WTC11 (cell line): ENCODE results near the gene DGKH. TPM values are rescaled to one million over a fixed set of nuclear protein-coding genes. Genes with fewer than 3 reads are reported as not detected.

Experiments
- ATAC-seq: fragments of 200-7000 bp; cut with Tn5 transposase; 2 replicates; pipeline ENCODE4 v1.10.0; 2021; ENCODE audit warnings: mild to moderate bottlenecking, moderate library complexity
- CTCF ChIA-PET: fragments of 300-600 bp; sonication (Branson Sonifier 250); formaldehyde crosslinking; loops from one replicate; lab custom pipeline; 2021; ENCODE audit warnings: antibody characterized with exemption; lab: Charles Lee
- POLR2A ChIA-PET: fragments of 350-600 bp; sonication (Branson Sonifier 250); formaldehyde crosslinking; loops from one replicate; lab custom pipeline; 2021; ENCODE audit warnings: antibody characterized with exemption; lab: Charles Lee
- DNase-seq: peaks from one replicate; pipeline ENCODE4 v3.0.0; 2021; ENCODE audit warnings: low spot score
- H3K27ac Mint-ChIP-seq: 2 replicates; pipeline ENCODE4 v1.8.0; 2021; ENCODE audit warnings: mixed read lengths
- H3K27me3 Mint-ChIP-seq: 2 replicates; pipeline ENCODE4 v1.8.0; 2021; ENCODE audit warnings: low read depth, mild to moderate bottlenecking, moderate library complexity, mixed read lengths
- H3K36me3 Mint-ChIP-seq: 2 replicates; pipeline ENCODE4 v1.8.0; 2021; ENCODE audit warnings: mixed read lengths
- H3K4me1 Mint-ChIP-seq: 2 replicates; pipeline ENCODE4 v1.8.0; 2022; ENCODE audit warnings: mixed read lengths
- H3K4me3 Mint-ChIP-seq: 2 replicates; pipeline ENCODE4 v1.8.0; 2021; ENCODE audit warnings: mild to moderate bottlenecking, moderate library complexity, mixed read lengths
- H3K9me3 Mint-ChIP-seq: 2 replicates; pipeline ENCODE4 v1.8.0; 2021; ENCODE audit warnings: mixed read lengths
- ARID4B ChIP-seq: sonication (generic); formaldehyde crosslinking; IDR thresholded peaks from 2 replicates; pipeline ENCODE4 v1.8.0; 2023; ENCODE audit warnings: missing genetic modification reagents, mild to moderate bottlenecking, borderline replicate concordance
- CDX4 ChIP-seq: fragments of 250-450 bp; sonication (Bioruptor Pico); IDR thresholded peaks from 2 replicates; pipeline ENCODE4 v1.9.0; 2021; ENCODE audit warnings: moderate library complexity, mild to moderate bottlenecking, inconsistent platforms, borderline replicate concordance
- ERG ChIP-seq: fragments of 250-450 bp; sonication (Bioruptor Pico); IDR thresholded peaks from 2 replicates; pipeline ENCODE4 v1.8.0; 2021; ENCODE audit warnings: mild to moderate bottlenecking
- GABPB1 ChIP-seq: sonication (generic); formaldehyde crosslinking; IDR thresholded peaks from 2 replicates; pipeline ENCODE4 v1.8.1; 2023; ENCODE audit warnings: mild to moderate bottlenecking, missing genetic modification reagents
- HMGA2 ChIP-seq: fragments of 250-450 bp; sonication (Bioruptor Pico); IDR thresholded peaks from 2 replicates; pipeline ENCODE4 v1.4.0; 2021; ENCODE audit warnings: mild to moderate bottlenecking, moderate library complexity
- MXD4 ChIP-seq: fragments of 250-450 bp; sonication (Bioruptor Pico); IDR thresholded peaks from 2 replicates; pipeline ENCODE4 v1.8.0; 2021; ENCODE audit warnings: mild to moderate bottlenecking, moderate library complexity, borderline replicate concordance
- NFE2L1 ChIP-seq: sonication (generic); formaldehyde crosslinking; IDR thresholded peaks from 2 replicates; pipeline ENCODE4 v1.8.1; 2023; ENCODE audit warnings: missing genetic modification reagents
- NR2C2 ChIP-seq: sonication (generic); formaldehyde crosslinking; IDR thresholded peaks from 2 replicates; pipeline ENCODE4 v1.8.0; 2022; ENCODE audit warnings: mild to moderate bottlenecking, missing genetic modification reagents
- NR3C1 ChIP-seq: sonication (generic); formaldehyde crosslinking; conservative IDR thresholded peaks from 2 replicates; pipeline ENCODE4 v1.8.1; 2023; ENCODE audit warnings: low read depth, mild to moderate bottlenecking, missing genetic modification reagents
- OVOL2 ChIP-seq: fragments of 250-450 bp; sonication (Bioruptor Pico); IDR thresholded peaks from 2 replicates; pipeline ENCODE4 v1.9.0; 2021; ENCODE audit warnings: mild to moderate bottlenecking, borderline replicate concordance
- PRDM15 ChIP-seq: sonication (generic); formaldehyde crosslinking; IDR thresholded peaks from 2 replicates; pipeline ENCODE4 v1.8.0; 2022; ENCODE audit warnings: missing genetic modification reagents
- RELA ChIP-seq: sonication (generic); formaldehyde crosslinking; IDR thresholded peaks from 2 replicates; pipeline ENCODE4 v1.8.1; 2022; ENCODE audit warnings: missing genetic modification reagents, mild to moderate bottlenecking, borderline replicate concordance
- STAT6 ChIP-seq: sonication (generic); formaldehyde crosslinking; conservative IDR thresholded peaks from 2 replicates; pipeline ENCODE4 v1.8.1; 2023; ENCODE audit warnings: mild to moderate bottlenecking, low read depth, missing genetic modification reagents, moderate library complexity
- ZMAT4 ChIP-seq: fragments of 250-450 bp; sonication (Bioruptor Pico); IDR thresholded peaks from 2 replicates; pipeline ENCODE4 v1.9.0; 2021; ENCODE audit warnings: mild to moderate bottlenecking
- ZNF281 ChIP-seq: sonication (generic); formaldehyde crosslinking; IDR thresholded peaks from 2 replicates; pipeline ENCODE4 v1.8.0; 2023; ENCODE audit warnings: mild to moderate bottlenecking, missing genetic modification reagents
- ZNF396 ChIP-seq: fragments of 250-450 bp; sonication (Bioruptor Pico); IDR thresholded peaks from 2 replicates; pipeline ENCODE4 v1.8.0; 2021; ENCODE audit warnings: mild to moderate bottlenecking, moderate library complexity, borderline replicate concordance
- ZNF671 ChIP-seq: fragments of 250-450 bp; sonication (Bioruptor Pico); IDR thresholded peaks from 2 replicates; pipeline ENCODE4 v1.8.0; 2021; ENCODE audit warnings: mild to moderate bottlenecking
- total RNA-seq: library from RNA; stranded (reverse); gene quantifications from 3 replicates; pipeline ENCODE4 v1.2.3, GENCODE V29; 2021

The DGKH gene
- total RNA-seq, 1 experiment from 2014 or later: 7.6 TPM

GRCh38 chr13:42181381-42181953, 133.0 kb downstream of the DGKH start:
- Mint-ChIP-seq H3K36me3 (no peaks in the 10 kb centered on the region), H3K27ac (no peak overlapping the region)
- no peak for DNase-seq
- no peak for TF ChIP-seq GABPB1
- TF ChIP-seq CDX4: no peak
- no peak for TF ChIP-seq HMGA2 (CRISPR knock-in tag)
- no peak for TF ChIP-seq MXD4 (CRISPR knock-in tag)
- TF ChIP-seq OVOL2: no peak
- no peak for TF ChIP-seq ZNF671 (CRISPR knock-in tag)
- TF ChIP-seq ERG (CRISPR knock-in tag): no peak
- TF ChIP-seq STAT6: no peak
- TF ChIP-seq NR3C1 (CRISPR knock-in tag): no peak
- TF ChIP-seq NR2C2: no peak
- no peak for TF ChIP-seq ZNF281 (CRISPR knock-in tag)
- TF ChIP-seq RELA (CRISPR knock-in tag): no peak
- no peak for TF ChIP-seq ARID4B (CRISPR knock-in tag)
- TF ChIP-seq ZMAT4 (CRISPR knock-in tag): no peak
- no peak for TF ChIP-seq NFE2L1 (CRISPR knock-in tag)
- no peak for TF ChIP-seq ZNF396 (CRISPR knock-in tag)
- no peak for TF ChIP-seq PRDM15
- TF ChIP-seq, all 79 proteins: peak for 0
- H3K9me3 Mint-ChIP-seq: no peaks in the 10 kb centered on the region
- ChIA-PET CTCF (no interaction called here), POLR2A (no interaction called here)
- peaks cover 12% of the 10 kb centered on the region for H3K4me1 Mint-ChIP-seq
- H3K4me3 Mint-ChIP-seq: no peak overlapping the region
- H3K27me3 Mint-ChIP-seq: no peaks in the 10 kb centered on the region
- no peak for ATAC-seq
